Measurements from ENCODE around the gene POF1B.
A peak's percentile ranks its signal among the peaks of the same experiment; 100 is the strongest.
"Not testable (repeated sequence)": the region's sequence is repeated elsewhere in the genome, so short reads cannot be mapped to it uniquely, and the experiment has no call there.

POF1B gene

GRCh38 chrX:85379174-85379907 is at the start of gene POF1B:
TSS of gene POF1B (minus strand) at chrX:85379665. CDS start at chrX:85379454, 211 bp downstream.
- DNase-seq, result peak in 1 of 10 donors; percentile 16
- intact Hi-C loops (cut with DNase I), result no loop called here

GRCh38 chrX:85429066-85429465 is 49.6 kb upstream of the POF1B start:
- intact Hi-C loops (cut with DNase I), result no loop called here
- DNase-seq, result no peak

GRCh38 chrX:85419293-85419692 is 39.8 kb upstream of the POF1B start:
- intact Hi-C loops (cut with DNase I), result no loop called here
- no peak for DNase-seq

- DNase-seq, result no peak
- intact Hi-C loops (cut with DNase I), result no loop called here
These were observed 12.4 kb upstream of the POF1B start for GRCh38 chrX:85391878-85392238.

- intact Hi-C loops (cut with DNase I), result no loop called here
- no peak for DNase-seq
These were observed 11.9 kb upstream of the POF1B start for GRCh38 chrX:85391185-85391877.

GRCh38 chrX:85381602-85382001 is 2.1 kb upstream of the POF1B start:
- DNase-seq, result no peak
- intact Hi-C loops (cut with DNase I), result no loop called here

GRCh38 chrX:85378461-85378860 is 1.0 kb downstream of the POF1B start:
- intact Hi-C loops (cut with DNase I), result no loop called here
- DNase-seq, result no peak

GRCh38 chrX:85375333-85375738 is 4.1 kb downstream of the POF1B start:
- no peak for DNase-seq
- intact Hi-C loops (cut with DNase I), result no loop called here

GRCh38 chrX:85365370-85365995 is 14.0 kb downstream of the POF1B start:
- intact Hi-C loops (cut with DNase I), result no loop called here
- no peak for DNase-seq

- intact Hi-C loops (cut with DNase I), result no loop called here
These were observed 20.4 kb downstream of the POF1B start for GRCh38 chrX:85359051-85359450.

GRCh38 chrX:85345523-85345922 is 33.9 kb downstream of the POF1B start:
- intact Hi-C loops (cut with DNase I), result no loop called here
- no peak for DNase-seq

More at GRCh38 chrX:85359051-85359450, 20.4 kb downstream of the POF1B start:
- DNase-seq, result no peak

- intact Hi-C loops (cut with DNase I), result no loop called here
- peak in 1 of 10 donors; percentile 5 for DNase-seq
These were observed 52.5 kb downstream of the POF1B start for GRCh38 chrX:85327060-85327333.

- DNase-seq, result peak in 4 of 10 donors; percentile 19 to 74 (median 52)
- intact Hi-C loops (cut with DNase I), result no loop called here
These were observed 53.0 kb downstream of the POF1B start for GRCh38 chrX:85326234-85327059.

- intact Hi-C loops (cut with DNase I), result not testable (repeated sequence)
These were observed 68.1 kb downstream of the POF1B start for GRCh38 chrX:85311348-85311747.

GRCh38 chrX:85309717-85310116 is 69.7 kb downstream of the POF1B start:
- no peak for DNase-seq
- intact Hi-C loops (cut with DNase I), result no loop called here

More at GRCh38 chrX:85311348-85311747, 68.1 kb downstream of the POF1B start:
- not testable (repeated sequence) for DNase-seq

- DNase-seq, result no peak
- intact Hi-C loops (cut with DNase I), result no loop called here
These were observed 75.9 kb downstream of the POF1B start for GRCh38 chrX:85303544-85303943.

- DNase-seq, result no peak
- intact Hi-C loops (cut with DNase I), result no loop called here
These were observed 90.3 kb downstream of the POF1B start for GRCh38 chrX:85288992-85289723.

- intact Hi-C loops (cut with DNase I), result not testable (repeated sequence)
These were observed 94.2 kb downstream of the POF1B start for GRCh38 chrX:85285286-85285685.

GRCh38 chrX:85244450-85245211 is 134.8 kb downstream of the POF1B start:
- intact Hi-C loops (cut with DNase I), result no loop called here
- peak in 6 of 10 donors; percentile 5 to 70 (median 32) for DNase-seq

More at GRCh38 chrX:85285286-85285685, 94.2 kb downstream of the POF1B start:
- DNase-seq, result not testable (repeated sequence)
